Breast epithelium (tissue), 4 donors: ENCODE data around the gene GDPD5. TPM values are rescaled to one million over a fixed set of nuclear protein-coding genes. Genes with fewer than 3 reads are reported as not detected.

Experiments
- DNase-seq, 2 donors: peaks; one replicate each; pipeline ENCODE4 v3.0.0-alpha.2; 2019; ENCODE audit warnings: low spot score in 2 of 2
- H3K27ac ChIP-seq, 2 donors: fragments of 200-600 bp; sonication (generic) in 1 of 2; one replicate each; pipeline ENCODE4 v1.5.1; 2016 to 2019; ENCODE audit warnings: mild to moderate bottlenecking in 1 of 2
- H3K27me3 ChIP-seq, 2 donors: fragments of 200-600 bp; sonication (generic) in 1 of 2; one replicate each; pipeline versions ENCODE4 v1.5.1 to v1.6.0; 2017 to 2019; ENCODE audit warnings: control low read depth in 1 of 2, mild to moderate bottlenecking in 1 of 2
- H3K36me3 ChIP-seq: fragments of 200-600 bp; one replicate; pipeline ENCODE4 v1.5.1; 2019
- H3K4me1 ChIP-seq, 2 donors: fragments of 200-600 bp; sonication (generic); one replicate each; pipeline ENCODE4 v1.5.1; 2016 to 2019; ENCODE audit warnings: control low read depth in 1 of 2
- H3K4me3 ChIP-seq, 3 donors: fragments of 200-600 bp; sonication (generic); 1 replicate in 2 of 3; 2 replicates in 1 of 3; pipeline ENCODE4 v1.5.1; 2016 to 2019; ENCODE audit warnings: mild to moderate bottlenecking in 3 of 3, moderate library complexity in 2 of 3
- H3K9me3 ChIP-seq, 2 donors: fragments of 200-600 bp; sonication (generic) in 1 of 2; one replicate each; pipeline ENCODE4 v1.5.1; 2016 to 2019; ENCODE audit warnings: control low read depth in 1 of 2
- CTCF ChIP-seq, 3 donors: fragments of 450-650 bp; IDR thresholded peaks; one replicate each; pipeline ENCODE4 v1.5.1; 2016 to 2017; ENCODE audit warnings: antibody characterized with exemption in 3 of 3, mild to moderate bottlenecking in 3 of 3, moderate library complexity in 3 of 3
- POLR2A ChIP-seq: fragments of 450-650 bp; IDR thresholded peaks from one replicate; pipeline ENCODE4 v1.6.1; 2016; ENCODE audit warnings: antibody characterized with exemption, mild to moderate bottlenecking, moderate library complexity
- POLR2AphosphoS5 ChIP-seq, 3 donors: sonication (generic); formaldehyde crosslinking; IDR thresholded peaks; one replicate each; pipeline ENCODE4 v1.6.1; 2017; ENCODE audit warnings: antibody characterized with exemption in 3 of 3
- intact Hi-C: fragments of 100-400 bp; cut with DNase I; formaldehyde crosslinking; loops from one replicate; pipeline ENCODE4 v1.15.1; 2023; ENCODE audit warnings: low total_unique reads
- total RNA-seq, 3 donors: library from RNA; depleted of rRNA; stranded (reverse); fragments of >200 nt; gene quantifications; one replicate each; pipeline ENCODE4 v1.1.0, GENCODE V29; 2016

GDPD5 gene
- total RNA-seq, 3 donors from 2014 or later: 10.5 to 25.9 (median 14.8) TPM

DNA sequence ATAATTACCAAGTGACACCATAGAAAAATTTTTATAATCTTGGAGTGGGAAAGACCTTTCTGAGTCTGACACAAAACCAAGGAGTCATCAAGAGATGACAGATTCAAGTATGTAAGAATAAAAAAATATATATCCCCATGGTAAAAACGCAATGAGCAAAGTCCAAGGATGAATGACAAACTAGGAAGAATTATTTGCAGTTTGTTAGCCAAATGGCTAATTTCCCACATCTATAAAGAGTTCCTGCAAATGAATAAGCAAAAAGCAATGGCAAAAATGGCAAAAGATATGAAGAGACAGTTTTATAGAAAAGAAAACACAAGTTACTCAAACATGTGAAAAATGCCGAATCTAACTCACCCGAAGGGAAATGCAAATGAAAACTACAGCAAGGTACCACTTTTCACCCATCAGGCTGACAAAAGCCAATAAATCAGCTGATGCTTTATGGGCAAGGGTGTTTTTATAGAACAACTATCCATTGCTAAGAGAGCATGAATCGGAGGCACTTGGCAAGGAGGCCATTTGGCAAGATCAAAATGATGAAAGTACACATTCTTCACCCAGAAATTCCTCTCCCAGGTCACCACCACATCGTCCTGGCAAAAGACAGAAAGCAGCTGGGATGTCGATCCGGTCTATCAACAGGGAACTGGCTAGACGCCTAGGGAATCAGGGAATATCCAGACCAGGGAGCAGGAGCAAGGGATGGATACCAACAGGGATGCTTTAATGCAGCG, 71.7 kb downstream of the GDPD5 start:
- DNase-seq: no peak
- H3K27ac ChIP-seq: no peak overlapping the region
- no peaks in the 10 kb centered on the region for H3K9me3 ChIP-seq
- intact Hi-C loops: loop anchor here (5.0 kb wide), 1 partner anchor 73 kb away; the partner anchor contains the start of gene GDPD5
- H3K4me3 ChIP-seq: no peak overlapping the region
- H3K4me1 ChIP-seq: no peaks in the 10 kb centered on the region
- no peaks in the 10 kb centered on the region for H3K27me3 ChIP-seq
- TF ChIP-seq CTCF (IDR thresholded peaks at IDR 0.05): no peak
- TF ChIP-seq POLR2AphosphoS5 (IDR thresholded peaks at IDR 0.05): no peak
- TF ChIP-seq POLR2A: no peak
- no peaks in the 10 kb centered on the region for H3K36me3 ChIP-seq

DNA sequence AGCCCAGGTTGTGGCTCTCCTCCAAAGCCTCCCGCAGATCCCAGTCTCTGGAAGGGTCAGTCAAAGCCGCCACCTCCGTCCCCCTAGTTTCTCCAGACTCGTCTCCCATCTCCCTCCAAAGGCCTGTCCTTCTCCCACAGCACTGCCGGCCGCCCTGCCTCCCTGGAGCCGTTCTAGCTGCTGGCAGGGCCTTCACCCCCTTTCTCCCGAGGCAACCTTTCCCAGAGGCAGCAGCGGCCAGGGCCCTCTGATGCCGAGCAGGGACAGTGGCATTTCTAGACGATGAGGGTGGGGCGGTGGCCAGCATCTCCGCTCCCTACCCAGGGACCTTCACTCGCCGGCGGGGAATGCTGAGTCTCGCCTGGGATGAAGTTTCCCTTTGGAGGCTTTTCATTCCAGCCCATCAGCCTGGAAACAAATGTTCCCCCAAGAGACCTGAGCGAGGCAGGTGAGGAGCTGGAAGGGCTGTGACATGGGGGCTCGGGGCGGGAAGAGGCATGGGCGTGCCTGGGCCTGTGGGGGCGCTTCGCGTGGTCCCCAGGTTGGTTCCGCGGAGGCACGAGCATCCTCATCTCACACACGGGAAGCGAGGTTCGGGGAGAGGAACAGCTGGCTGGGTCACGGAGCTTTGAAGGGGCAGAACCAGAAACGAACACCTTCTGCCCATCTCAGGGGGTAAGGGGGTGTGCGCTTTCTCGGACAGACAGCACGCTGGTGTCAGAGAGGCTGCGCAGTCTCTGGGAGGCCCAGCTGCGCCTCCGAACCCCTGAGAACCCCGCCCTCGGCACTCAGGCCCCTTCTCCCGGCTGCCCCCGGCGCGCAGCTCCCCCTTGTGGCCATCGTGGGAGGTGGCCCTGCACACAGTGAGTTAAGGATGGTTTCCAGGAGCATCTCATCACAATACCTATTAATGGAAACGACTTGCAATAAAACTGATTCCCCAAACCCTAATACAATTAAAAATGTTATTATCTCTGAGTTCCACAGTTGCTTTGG, 74.6 kb downstream of the GDPD5 start:
- Histone ChIP-seq H3K4me3 (no peak overlapping the region), H3K36me3 (no peaks in the 10 kb centered on the region), H3K4me1 (no peaks in the 10 kb centered on the region), H3K27me3 (no peaks in the 10 kb centered on the region), H3K27ac (no peak overlapping the region), H3K9me3 (no peaks in the 10 kb centered on the region)
- DNase-seq: no peak
- TF ChIP-seq POLR2A: no peak
- TF ChIP-seq POLR2AphosphoS5 (IDR thresholded peaks at IDR 0.05): no peak
- intact Hi-C loops: loop anchor here (5.0 kb wide), 1 partner anchor 76 kb away; the partner anchor contains the start of gene GDPD5

DNA sequence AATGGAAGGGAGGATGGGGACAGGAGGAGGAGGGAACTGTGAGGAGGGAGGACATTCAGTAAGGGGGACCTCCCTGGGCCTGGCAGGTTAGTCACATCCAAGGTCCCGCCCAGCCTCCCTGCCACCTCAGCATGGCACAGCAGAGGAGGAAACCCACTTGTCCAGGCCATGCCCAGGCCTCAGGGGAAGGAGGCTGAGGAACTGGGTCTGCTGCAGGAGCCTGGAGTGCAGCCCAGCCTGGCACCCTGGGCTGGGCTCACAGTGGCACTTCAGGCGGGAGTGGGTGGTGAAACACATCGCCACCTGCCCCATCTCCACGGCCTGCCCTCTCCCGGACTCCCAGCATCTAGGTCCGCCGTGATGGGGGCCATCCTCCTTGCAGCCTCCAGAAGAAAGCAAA, 75.5 kb downstream of the GDPD5 start:
- TF ChIP-seq CTCF (IDR thresholded peaks at IDR 0.05) (no peak), POLR2AphosphoS5 (IDR thresholded peaks at IDR 0.05) (no peak), POLR2A (no peak)
- Histone ChIP-seq H3K36me3 (no peaks in the 10 kb centered on the region), H3K27ac (no peak overlapping the region), H3K27me3 (no peaks in the 10 kb centered on the region), H3K9me3 (no peaks in the 10 kb centered on the region), H3K4me3 (no peak overlapping the region), H3K4me1 (no peaks in the 10 kb centered on the region)
- DNase-seq: no peak
- intact Hi-C loops: loop anchor here (5.0 kb wide), 1 partner anchor 77 kb away; the partner anchor contains the start of gene GDPD5

DNA sequence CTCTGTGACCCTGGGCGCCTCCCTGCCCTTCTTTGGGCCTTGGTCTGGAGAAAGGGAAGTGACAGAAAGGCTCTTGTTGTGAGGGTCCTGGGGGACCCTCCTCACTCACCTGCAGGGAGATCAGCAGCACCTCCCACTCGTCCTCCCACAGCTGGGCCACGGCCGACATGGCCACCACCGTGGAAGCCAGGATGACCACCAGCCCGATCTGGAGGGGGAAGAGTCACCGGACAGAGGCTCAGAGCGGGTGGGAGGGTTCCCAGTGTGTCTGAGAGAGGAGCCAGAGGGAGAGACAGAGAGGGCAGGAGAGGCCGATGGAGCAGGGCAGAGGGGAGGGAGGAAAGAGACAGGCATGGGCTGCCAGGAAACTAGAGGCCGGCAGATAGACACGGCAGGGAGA, 76.0 kb downstream of the GDPD5 start:
- H3K4me3 ChIP-seq: no peak overlapping the region
- no peaks in the 10 kb centered on the region for H3K36me3 ChIP-seq
- no peaks in the 10 kb centered on the region for H3K9me3 ChIP-seq
- intact Hi-C loops: loop anchor here (5.0 kb wide), 1 partner anchor 78 kb away; the partner anchor contains the start of gene GDPD5
- H3K27me3 ChIP-seq: no peaks in the 10 kb centered on the region
- no peak for DNase-seq
- no peak overlapping the region for H3K27ac ChIP-seq
- no peaks in the 10 kb centered on the region for H3K4me1 ChIP-seq
- TF ChIP-seq POLR2A (no peak), POLR2AphosphoS5 (IDR thresholded peaks at IDR 0.05) (no peak), CTCF (IDR thresholded peaks at IDR 0.05) (no peak)

DNA sequence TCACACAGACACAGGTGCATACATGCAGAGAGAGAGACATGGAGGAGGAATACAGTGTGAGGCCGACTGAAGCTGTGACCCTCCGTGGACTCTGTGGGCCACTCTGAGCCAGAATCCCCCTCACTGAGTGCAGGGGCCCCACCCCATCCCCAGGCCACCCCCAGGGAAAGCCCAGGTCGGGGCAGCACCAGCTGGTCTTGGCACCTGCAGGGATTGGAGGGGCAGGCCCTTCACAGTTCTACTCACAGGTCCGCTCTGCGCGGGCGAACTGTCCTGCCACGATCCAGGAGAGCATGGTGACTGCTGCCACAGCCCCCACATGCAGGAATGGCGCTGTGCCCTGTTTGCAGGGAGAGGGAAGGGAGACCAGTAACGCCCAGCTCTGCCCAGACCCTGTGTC, 76.5 kb downstream of the GDPD5 start:
- DNase-seq: no peak
- Histone ChIP-seq H3K36me3 (no peaks in the 10 kb centered on the region), H3K4me3 (no peak overlapping the region), H3K4me1 (no peaks in the 10 kb centered on the region), H3K27me3 (no peaks in the 10 kb centered on the region), H3K27ac (no peak overlapping the region), H3K9me3 (no peaks in the 10 kb centered on the region)
- TF ChIP-seq POLR2A (no peak), POLR2AphosphoS5 (IDR thresholded peaks at IDR 0.05) (no peak), CTCF (IDR thresholded peaks at IDR 0.05) (no peak)
- intact Hi-C loops: no loop called here
